Erythroblast (primary cell): Measurements from ENCODE around the gene OPCML.

Experiments
- GATA1 ChIP-seq: IDR thresholded peaks from 2 replicates; pipeline ENCODE4 v1.6.1; 2011; ENCODE audit warnings: low read depth, mild to moderate bottlenecking, control low read depth, low read length, moderate library complexity
- POLR2A ChIP-seq: IDR thresholded peaks from 2 replicates; pipeline ENCODE4 v1.6.1; 2011; ENCODE audit warnings: mild to moderate bottlenecking, low read length

GRCh38 chr11:132463295-132464002 lies 1068.9 kb downstream of the OPCML start:
- no peak for TF ChIP-seq GATA1
- TF ChIP-seq POLR2A: no peak
